Measurements from ENCODE around the gene ALLC.

Gene ALLC

GRCh38 chr2:3637692-3638455, 20.1 kb upstream of the ALLC start:
- Histone ChIP-seq H3K27me3 (ENCODE audit: insufficient read depth, low read length, poor library complexity) (no peaks in the 10 kb centered on the region), H2AFZ (ENCODE audit: low read depth, low read length) (no peak overlapping the region), H3K9me3 (ENCODE audit: insufficient read depth, low read length, severe bottlenecking) (no peaks in the 10 kb centered on the region), H3K27ac (ENCODE audit: low read length) (no peak overlapping the region), H3K9ac (ENCODE audit: low read depth, low read length) (no peak overlapping the region), H3K4me1 (ENCODE audit: insufficient read depth, low read length) (no peaks in the 10 kb centered on the region), H3K79me2 (ENCODE audit: insufficient read depth, low read length) (no peaks in the 10 kb centered on the region), H3K4me3 (ENCODE audit: low read depth in 1 of 2, low read length in 2 of 2) (no peak overlapping the region), H3K4me2 (ENCODE audit: insufficient read depth, low read length) (no peak overlapping the region), H4K20me1 (ENCODE audit: insufficient read depth, low read length) (no peaks in the 10 kb centered on the region; the same call in 1 of the 2 replicates), H3K36me3 (ENCODE audit: insufficient read depth, low read length) (no peaks in the 10 kb centered on the region)
- DNase-seq (no peak), ATAC-seq (ENCODE audit: insufficient read depth, low read depth) (no peak)
- no peak for TF ChIP-seq CTCF (IDR thresholded peaks at IDR 0.05; ENCODE audit: borderline replicate concordance, extremely low read depth, low read length, poor library complexity, severe bottlenecking)
- TF ChIP-seq EZH2 (IDR thresholded peaks at IDR 0.05; ENCODE audit: borderline replicate concordance, low read depth, low read length, severe bottlenecking), result no peak

GRCh38 chr2:3638456-3638810, 19.6 kb upstream of the ALLC start:
- no peaks in the 10 kb centered on the region for H3K4me1 ChIP-seq (ENCODE audit: insufficient read depth, low read length)
- H4K20me1 ChIP-seq (ENCODE audit: insufficient read depth, low read length), result no peaks in the 10 kb centered on the region; the same call in 1 of the 2 replicates
- H2AFZ ChIP-seq (ENCODE audit: low read depth, low read length), result no peak overlapping the region
- H3K27ac ChIP-seq (ENCODE audit: low read length), result no peak overlapping the region
- no peak for TF ChIP-seq EZH2 (IDR thresholded peaks at IDR 0.05; ENCODE audit: borderline replicate concordance, low read depth, low read length, severe bottlenecking)
- no peaks in the 10 kb centered on the region for H3K79me2 ChIP-seq (ENCODE audit: insufficient read depth, low read length)
- no peaks in the 10 kb centered on the region for H3K9me3 ChIP-seq (ENCODE audit: insufficient read depth, low read length, severe bottlenecking)
- H3K36me3 ChIP-seq (ENCODE audit: insufficient read depth, low read length), result no peaks in the 10 kb centered on the region
- H3K27me3 ChIP-seq (ENCODE audit: insufficient read depth, low read length, poor library complexity), result no peaks in the 10 kb centered on the region
- H3K4me2 ChIP-seq (ENCODE audit: insufficient read depth, low read length), result no peak overlapping the region
- DNase-seq (no peak), ATAC-seq (ENCODE audit: insufficient read depth, low read depth) (no peak)
- no peak overlapping the region for H3K4me3 ChIP-seq (ENCODE audit: low read depth in 1 of 2, low read length in 2 of 2)
- no peak overlapping the region for H3K9ac ChIP-seq (ENCODE audit: low read depth, low read length)

- TF ChIP-seq EZH2 (IDR thresholded peaks at IDR 0.05; ENCODE audit: borderline replicate concordance, low read depth, low read length, severe bottlenecking) (no peak), CTCF (IDR thresholded peaks at IDR 0.05; ENCODE audit: borderline replicate concordance, extremely low read depth, low read length, poor library complexity, severe bottlenecking) (no peak)
- no peak for DNase-seq
Measured at GRCh38 chr2:3639015-3639630, 18.9 kb upstream of the ALLC start.

GRCh38 chr2:3639653-3640052, 18.3 kb upstream of the ALLC start:
- Histone ChIP-seq H3K9ac (ENCODE audit: low read depth, low read length) (no peak overlapping the region), H4K20me1 (ENCODE audit: insufficient read depth, low read length) (no peaks in the 10 kb centered on the region; the same call in 1 of the 2 replicates), H2AFZ (ENCODE audit: low read depth, low read length) (no peak overlapping the region), H3K4me2 (ENCODE audit: insufficient read depth, low read length) (no peak overlapping the region), H3K79me2 (ENCODE audit: insufficient read depth, low read length) (no peaks in the 10 kb centered on the region), H3K36me3 (ENCODE audit: insufficient read depth, low read length) (no peaks in the 10 kb centered on the region), H3K4me3 (ENCODE audit: low read depth in 1 of 2, low read length in 2 of 2) (no peak overlapping the region), H3K9me3 (ENCODE audit: insufficient read depth, low read length, severe bottlenecking) (no peaks in the 10 kb centered on the region), H3K27me3 (ENCODE audit: insufficient read depth, low read length, poor library complexity) (no peaks in the 10 kb centered on the region), H3K4me1 (ENCODE audit: insufficient read depth, low read length) (no peaks in the 10 kb centered on the region), H3K27ac (ENCODE audit: low read length) (no peak overlapping the region)
- ATAC-seq (ENCODE audit: insufficient read depth, low read depth) (no peak), DNase-seq (no peak)
- TF ChIP-seq CTCF (IDR thresholded peaks at IDR 0.05; ENCODE audit: borderline replicate concordance, extremely low read depth, low read length, poor library complexity, severe bottlenecking) (no peak), EZH2 (IDR thresholded peaks at IDR 0.05; ENCODE audit: borderline replicate concordance, low read depth, low read length, severe bottlenecking) (no peak)

More at GRCh38 chr2:3639015-3639630, 18.9 kb upstream of the ALLC start:
- H3K27me3 ChIP-seq (ENCODE audit: insufficient read depth, low read length, poor library complexity), result no peaks in the 10 kb centered on the region
- no peak overlapping the region for H3K9ac ChIP-seq (ENCODE audit: low read depth, low read length)
- H2AFZ ChIP-seq (ENCODE audit: low read depth, low read length), result no peak overlapping the region
- no peaks in the 10 kb centered on the region for H3K9me3 ChIP-seq (ENCODE audit: insufficient read depth, low read length, severe bottlenecking)
- H3K79me2 ChIP-seq (ENCODE audit: insufficient read depth, low read length), result no peaks in the 10 kb centered on the region
- no peak overlapping the region for H3K27ac ChIP-seq (ENCODE audit: low read length)
- ATAC-seq (ENCODE audit: insufficient read depth, low read depth), result no peak
- H3K36me3 ChIP-seq (ENCODE audit: insufficient read depth, low read length), result no peaks in the 10 kb centered on the region
- H4K20me1 ChIP-seq (ENCODE audit: insufficient read depth, low read length), result no peaks in the 10 kb centered on the region; the same call in 1 of the 2 replicates
- no peaks in the 10 kb centered on the region for H3K4me1 ChIP-seq (ENCODE audit: insufficient read depth, low read length)
- H3K4me3 ChIP-seq (ENCODE audit: low read depth in 1 of 2, low read length in 2 of 2), result no peak overlapping the region
- no peak overlapping the region for H3K4me2 ChIP-seq (ENCODE audit: insufficient read depth, low read length)
